Kidney (tissue), 14 donors: ENCODE data around the gene GAB4. TPM values are rescaled to one million over a fixed set of nuclear protein-coding genes. Genes with fewer than 3 reads are reported as not detected.

ENCODE experiments used
- DNase-seq, 5 donors: peaks; one replicate each; pipeline ENCODE4 v3.0.0-alpha.2; 2013 to 2020
- FAIRE-seq: peaks from 2 replicates; lab custom pipeline; 2012; peaks lifted over from hg19 to GRCh38; lab: Jason Lieb, UNC
- H3K27ac ChIP-seq, 2 donors: one replicate each; pipeline ENCODE4 v1.7.0; 2013; ENCODE audit warnings: low read depth in 2 of 2, low read length in 2 of 2, inconsistent platforms in 1 of 2
- H3K27me3 ChIP-seq: one replicate; pipeline ENCODE4 v1.7.1; 2013; ENCODE audit warnings: low read length, inconsistent platforms; ENCODE audit not compliant: control insufficient read depth, insufficient read depth
- H3K36me3 ChIP-seq, 3 donors: one replicate each; pipeline versions ENCODE4 v1.7.0 to v1.7.1; 2013; ENCODE audit warnings: low read length in 3 of 3, control low read depth in 1 of 3, inconsistent platforms in 1 of 3; ENCODE audit not compliant: insufficient read depth in 3 of 3, control insufficient read depth in 2 of 3
- H3K4me1 ChIP-seq, 3 donors: one replicate each; pipeline versions ENCODE4 v1.7.0 to v1.7.1; 2013; ENCODE audit warnings: low read length in 3 of 3, inconsistent platforms in 1 of 3, low read depth in 1 of 3; ENCODE audit not compliant: control insufficient read depth in 2 of 3, insufficient read depth in 2 of 3
- H3K4me3 ChIP-seq, 3 donors: one replicate each; pipeline versions ENCODE4 v1.7.0 to v1.8.1; 2013; ENCODE audit warnings: low read length in 3 of 3, control low read depth in 1 of 3, inconsistent platforms in 1 of 3
- H3K9ac ChIP-seq, 3 donors: one replicate each; pipeline versions ENCODE4 v1.7.0 to v1.7.1; 2013; ENCODE audit warnings: low read length in 3 of 3, control low read depth in 1 of 3, inconsistent platforms in 1 of 3
- H3K9me3 ChIP-seq, 3 donors: one replicate each; pipeline versions ENCODE4 v1.7.0 to v1.7.1; 2013; ENCODE audit warnings: low read length in 3 of 3, control low read depth in 1 of 3, inconsistent platforms in 1 of 3; ENCODE audit not compliant: control insufficient read depth in 2 of 3, insufficient read depth in 1 of 3
- CTCF ChIP-seq: IDR thresholded peaks from 3 replicates; pipeline ENCODE4 v1.5.1; 2012; ENCODE audit warnings: mild to moderate bottlenecking, moderate library complexity, borderline replicate concordance; ENCODE audit not compliant: insufficient read depth; ENCODE audit errors: extremely low read depth
- intact Hi-C: fragments of 100-400 bp; cut with DNase I; formaldehyde crosslinking; loops from one replicate; pipeline ENCODE4 v1.11.1; 2022
- polyA plus RNA-seq: library from polyadenylated mRNA; stranded (reverse); fragments of 350-450 nt; fragmentation: Illumina TruSeq; extraction: RNeasy Lipid Tissue Mini Kit (QIAGEN cat#74804); gene quantifications from one replicate; pipeline ENCODE4 v1.2.3, GENCODE V29; 2014; ENCODE audit warnings: low read depth, low replicate concordance; ENCODE audit not compliant: insufficient read depth
- total RNA-seq: library from RNA; stranded (reverse); fragmentation: NEBNext Ultra II Directional; extraction: Animal tissue kit (Norgen Biotek cat#: 25700); gene quantifications from one replicate; pipeline ENCODE4 v1.2.1, GENCODE V29; 2021
- donor health status: control.
- donor health status: control.
- donor health status: control.
- donor health status: control.
- donor health status: control.
- donor health status: DM: yes; HTN: yes; CAD: no.
- donor health status: Normal renal cell carcinoma (clear cell type).

GAB4 gene
- total and polyA plus RNA-seq, 2 donors from 2014 or later, result not detected

GRCh38 chr22:16963189-16963945 lies 44.7 kb downstream of the GAB4 start:
- intact Hi-C loops, result no loop called here
- Histone ChIP-seq H3K27ac (no peak overlapping the region), H3K9me3 (no peaks in the 10 kb centered on the region), H3K4me1 (no peaks in the 10 kb centered on the region), H3K36me3 (no peaks in the 10 kb centered on the region), H3K9ac (no peak overlapping the region), H3K27me3 (no peaks in the 10 kb centered on the region), H3K4me3 (no peak overlapping the region)
- TF ChIP-seq CTCF, result no peak
- FAIRE-seq (no peak), DNase-seq (peak in 1 of 5 donors; percentile 45)

- H3K4me3 ChIP-seq, result no peak overlapping the region
- H3K36me3 ChIP-seq, result no peaks in the 10 kb centered on the region
- no peak for FAIRE-seq
- H3K4me1 ChIP-seq, result no peaks in the 10 kb centered on the region
- DNase-seq, result peak in 1 of 5 donors; percentile 56
- intact Hi-C loops, result no loop called here
- H3K9ac ChIP-seq, result no peak overlapping the region
- no peaks in the 10 kb centered on the region for H3K27me3 ChIP-seq
- no peak for TF ChIP-seq CTCF
- H3K9me3 ChIP-seq, result no peaks in the 10 kb centered on the region
- no peak overlapping the region for H3K27ac ChIP-seq
Observed at GRCh38 chr22:16962501-16962900, 45.5 kb downstream of the GAB4 start.

GRCh38 chr22:16961477-16962186 lies 46.4 kb downstream of the GAB4 start:
- Histone ChIP-seq H3K4me1 (no peaks in the 10 kb centered on the region), H3K27me3 (no peaks in the 10 kb centered on the region), H3K9me3 (no peaks in the 10 kb centered on the region), H3K36me3 (no peaks in the 10 kb centered on the region), H3K4me3 (no peak overlapping the region), H3K9ac (no peak overlapping the region), H3K27ac (no peak overlapping the region)
- no peak for FAIRE-seq
- peak in 1 of 5 donors; percentile 52 for DNase-seq
- TF ChIP-seq CTCF, result no peak
- intact Hi-C loops, result no loop called here
